ENCODE measurements around the gene MIDN. TPM values are rescaled to one million over a fixed set of nuclear protein-coding genes. Genes with fewer than 3 reads are reported as not detected.
"Not testable (repeated sequence)": the region's sequence is repeated elsewhere in the genome, so short reads cannot be mapped to it uniquely, and the experiment has no call there.

MIDN gene
- total and polyA plus RNA-seq, 2 donors = 12.2 to 64.3 TPM

- Histone ChIP-seq H3K4me1 (ENCODE audit: insufficient read depth) (no peaks in the 10 kb centered on the region), H3K27ac (ENCODE audit: low read depth) (no peak overlapping the region)
- WGBS = 63% methylated on average over 36 of the region's 36 CpGs
These were observed 54.3 kb downstream of the MIDN start for GRCh38 chr19:1302533-1303239.

GRCh38 chr19:1304197-1304924 lies 56.0 kb downstream of the MIDN start:
- H3K27ac ChIP-seq (ENCODE audit: low read depth) = no peak overlapping the region
- H3K4me1 ChIP-seq (ENCODE audit: insufficient read depth) = no peaks in the 10 kb centered on the region
- no peak for DNase-seq (ENCODE audit: extremely low spot score)
- no peak overlapping the region for H3K4me3 ChIP-seq (ENCODE audit: low read depth, low read length)
- 83% methylated on average over 28 of the region's 28 CpGs for WGBS
- H3K36me3 ChIP-seq (ENCODE audit: insufficient read depth) = no peaks in the 10 kb centered on the region

More at GRCh38 chr19:1302533-1303239, 54.3 kb downstream of the MIDN start:
- Histone ChIP-seq H3K4me3 (ENCODE audit: low read depth, low read length) (no peak overlapping the region), H3K36me3 (ENCODE audit: insufficient read depth) (no peaks in the 10 kb centered on the region)
- DNase-seq (ENCODE audit: extremely low spot score) = no peak

GRCh38 chr19:1305354-1305753 lies 57.0 kb downstream of the MIDN start:
- H3K27ac ChIP-seq (ENCODE audit: low read depth); H3K4me1 ChIP-seq (ENCODE audit: insufficient read depth); H3K4me3 ChIP-seq (ENCODE audit: low read depth, low read length); H3K36me3 ChIP-seq (ENCODE audit: insufficient read depth); DNase-seq (ENCODE audit: extremely low spot score): not testable (repeated sequence)
- 86% methylated on average over 9 of the region's 9 CpGs for WGBS

DNA sequence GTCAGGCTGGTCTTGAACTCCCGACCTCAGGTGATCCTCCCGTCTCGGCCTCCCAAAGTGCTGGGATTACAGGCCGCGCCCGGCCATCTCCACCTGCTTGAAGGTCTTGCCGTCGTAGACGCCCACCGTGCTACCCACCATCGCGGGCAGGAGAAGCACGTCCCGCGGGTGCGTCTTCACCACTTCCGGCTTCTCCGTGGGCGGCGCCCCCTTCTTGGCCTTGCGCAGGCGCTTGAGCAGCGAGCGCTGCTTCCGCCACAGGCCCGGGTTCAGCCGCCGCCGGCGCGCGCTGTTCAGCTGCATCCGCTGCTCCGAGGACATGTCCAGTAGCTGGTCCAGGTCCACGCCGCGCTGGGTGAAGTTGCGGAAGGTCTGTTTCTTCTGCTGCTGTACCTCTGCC lies 58.9 kb downstream of the MIDN start:
- WGBS = 94% methylated on average over 38 of the region's 38 CpGs
- DNase-seq (ENCODE audit: extremely low spot score) = no peak
- no peaks in the 10 kb centered on the region for H3K36me3 ChIP-seq (ENCODE audit: insufficient read depth)

DNA sequence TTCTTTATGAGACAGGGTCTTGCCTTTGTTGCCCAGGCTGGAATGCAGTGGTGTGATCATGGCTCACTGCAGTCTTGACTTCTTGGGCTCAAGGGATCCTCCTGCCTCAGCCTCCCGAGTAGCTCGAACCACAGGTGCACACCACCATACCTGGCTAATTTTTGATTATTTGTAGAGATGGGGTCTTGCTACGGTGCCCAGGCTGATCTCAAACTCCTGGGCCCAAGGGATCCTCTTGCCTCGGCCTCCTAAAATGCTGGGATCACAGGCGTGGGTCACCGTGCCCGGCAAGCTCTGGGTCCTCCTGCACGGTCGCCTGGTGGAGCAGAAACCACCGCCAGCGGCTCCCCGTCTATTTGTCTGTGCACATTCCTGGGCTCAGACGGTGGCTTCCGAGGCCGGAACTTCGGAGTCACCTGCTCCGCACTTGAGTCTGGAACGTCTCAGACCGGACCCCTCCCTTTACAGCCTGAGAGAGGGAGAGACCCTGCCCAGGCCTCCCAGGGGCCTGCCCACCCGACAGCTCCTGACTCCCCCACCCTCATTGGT lies 59.4 kb downstream of the MIDN start:
- DNase-seq (ENCODE audit: extremely low spot score) = no peak
- Histone ChIP-seq H3K27ac (ENCODE audit: low read depth) (no peak overlapping the region), H3K4me3 (ENCODE audit: low read depth, low read length) (no peak overlapping the region), H3K4me1 (ENCODE audit: insufficient read depth) (no peaks in the 10 kb centered on the region), H3K36me3 (ENCODE audit: insufficient read depth) (no peaks in the 10 kb centered on the region)
- WGBS = 91% methylated on average over 20 of the region's 20 CpGs

More for the DNA sequence above, 58.9 kb downstream of the MIDN start:
- H3K27ac ChIP-seq (ENCODE audit: low read depth) = no peak overlapping the region
- H3K4me1 ChIP-seq (ENCODE audit: insufficient read depth) = no peaks in the 10 kb centered on the region
- no peak overlapping the region for H3K4me3 ChIP-seq (ENCODE audit: low read depth, low read length)

- Histone ChIP-seq H3K27ac (ENCODE audit: low read depth) (no peak overlapping the region), H3K4me1 (ENCODE audit: insufficient read depth) (no peaks in the 10 kb centered on the region), H3K4me3 (ENCODE audit: low read depth, low read length) (no peak overlapping the region), H3K36me3 (ENCODE audit: insufficient read depth) (no peaks in the 10 kb centered on the region)
- no peak for DNase-seq (ENCODE audit: extremely low spot score)
- WGBS = 63% methylated on average over 11 of the region's 11 CpGs
These were observed 60.3 kb downstream of the MIDN start for GRCh38 chr19:1308718-1309117.

Other genes with a start within 250 kb of the MIDN start
- gene GRIN3B, start 248.2 kb upstream of the MIDN start, total RNA-seq = not detected
- gene GRIN3B, start 248.2 kb upstream of the MIDN start, polyA plus RNA-seq = 0.06 TPM
- gene TMEM259, start 227.5 kb upstream of the MIDN start, total RNA-seq = 34.5 TPM
- gene TMEM259, start 227.5 kb upstream of the MIDN start, polyA plus RNA-seq = 159 TPM
- not detected for gene RNU6-2, start 227.1 kb upstream of the MIDN start, total RNA-seq
- gene RNU6-2, start 227.1 kb upstream of the MIDN start, polyA plus RNA-seq = not detected
- gene CNN2, start 222.0 kb upstream of the MIDN start, total RNA-seq = 73.3 TPM
- 97.1 TPM for gene CNN2, start 222.0 kb upstream of the MIDN start, polyA plus RNA-seq
- 1.9 TPM for gene ABCA7, start 208.5 kb upstream of the MIDN start, total RNA-seq
- 5.9 TPM for gene ABCA7, start 208.5 kb upstream of the MIDN start, polyA plus RNA-seq
- 5.7 TPM for gene ARHGAP45, start 181.4 kb upstream of the MIDN start, total RNA-seq
- 12.0 TPM for gene ARHGAP45, start 181.4 kb upstream of the MIDN start, polyA plus RNA-seq
- 35.2 TPM for gene POLR2E, start 153.2 kb upstream of the MIDN start, total RNA-seq
- 255 TPM for gene POLR2E, start 153.2 kb upstream of the MIDN start, polyA plus RNA-seq
- 71.3 TPM for gene GPX4, start 144.6 kb upstream of the MIDN start, total RNA-seq
- gene GPX4, start 144.6 kb upstream of the MIDN start, polyA plus RNA-seq = 452 TPM
- 7.6 TPM for gene SBNO2, start 74.3 kb upstream of the MIDN start, total RNA-seq
- gene SBNO2, start 74.3 kb upstream of the MIDN start, polyA plus RNA-seq = 44.8 TPM
- gene STK11, start 42.8 kb upstream of the MIDN start, total RNA-seq = 31.7 TPM
- 56.5 TPM for gene STK11, start 42.8 kb upstream of the MIDN start, polyA plus RNA-seq
- gene CBARP, start 10.6 kb upstream of the MIDN start, total RNA-seq = 0.53 TPM
- gene CBARP, start 10.6 kb upstream of the MIDN start, polyA plus RNA-seq = 0.43 TPM
- 9.5 TPM for gene ATP5F1D, start 6.8 kb upstream of the MIDN start, total RNA-seq
- 236 TPM for gene ATP5F1D, start 6.8 kb upstream of the MIDN start, polyA plus RNA-seq
- 267 TPM for gene CIRBP, start 20.7 kb downstream of the MIDN start, total RNA-seq
- 536 TPM for gene CIRBP, start 20.7 kb downstream of the MIDN start, polyA plus RNA-seq
- 4.9 TPM for gene FAM174C, start 26.9 kb downstream of the MIDN start, total RNA-seq
- gene FAM174C, start 26.9 kb downstream of the MIDN start, polyA plus RNA-seq = 55.9 TPM
- 0.32 TPM for gene EFNA2, start 37.3 kb downstream of the MIDN start, total RNA-seq
- 0.09 TPM for gene EFNA2, start 37.3 kb downstream of the MIDN start, polyA plus RNA-seq
- gene NDUFS7, start 135.3 kb downstream of the MIDN start, total RNA-seq = 26.4 TPM
- 173 TPM for gene NDUFS7, start 135.3 kb downstream of the MIDN start, polyA plus RNA-seq
- gene GAMT, start 153.0 kb downstream of the MIDN start, total RNA-seq = 10.3 TPM
- gene GAMT, start 153.0 kb downstream of the MIDN start, polyA plus RNA-seq = 18.5 TPM
- 37.0 TPM for gene DAZAP1, start 159.0 kb downstream of the MIDN start, total RNA-seq
- gene DAZAP1, start 159.0 kb downstream of the MIDN start, polyA plus RNA-seq = 71.5 TPM
- 507 TPM for gene RPS15, start 189.8 kb downstream of the MIDN start, total RNA-seq
- 3,233 TPM for gene RPS15, start 189.8 kb downstream of the MIDN start, polyA plus RNA-seq
- gene APC2, start 201.5 kb downstream of the MIDN start, total RNA-seq = 1.2 TPM
- gene APC2, start 201.5 kb downstream of the MIDN start, polyA plus RNA-seq = 0.66 TPM
- gene C19orf25, start 230.6 kb downstream of the MIDN start, total RNA-seq = 15.0 TPM
- gene C19orf25, start 230.6 kb downstream of the MIDN start, polyA plus RNA-seq = 40.5 TPM
- gene PCSK4, start 241.8 kb downstream of the MIDN start, total RNA-seq = 1.6 TPM
- gene PCSK4, start 241.8 kb downstream of the MIDN start, polyA plus RNA-seq = 2.7 TPM
- gene REEP6, start 242.6 kb downstream of the MIDN start, total RNA-seq = 4.9 TPM
- gene REEP6, start 242.6 kb downstream of the MIDN start, polyA plus RNA-seq = 11.3 TPM

All from urinary bladder (tissue), 4 donors.